GM13976 (cell line): ENCODE data around the gene RIPOR2.
"Not testable (repeated sequence)": the region's sequence is repeated elsewhere in the genome, so short reads cannot be mapped to it uniquely, and the experiment has no call there.

Source experiments
- DNase-seq: peaks from one replicate; pipeline ENCODE4 v3.0.0; 2012; ENCODE audit warnings: low spot score
- in situ Hi-C: fragments of 300-500 bp; cut with MboI; formaldehyde crosslinking; loops from one replicate; pipeline ENCODE4 v1.12.0; 2022; ENCODE audit warnings: low sequenced_read_pairs, mixed read lengths, inconsistent platforms; ENCODE audit not compliant: unreplicated experiment
- TF ChIP-seq, protein P1 (sequence below): IDR thresholded peaks from 2 replicates; pipeline ENCODE4 v1.5.1; 2012; ENCODE audit warnings: borderline replicate concordance, mild to moderate bottlenecking; ENCODE audit not compliant: insufficient read depth; ENCODE audit errors: extremely low read depth, missing control alignments, control extremely low read depth

The RIPOR2 gene

DNA sequence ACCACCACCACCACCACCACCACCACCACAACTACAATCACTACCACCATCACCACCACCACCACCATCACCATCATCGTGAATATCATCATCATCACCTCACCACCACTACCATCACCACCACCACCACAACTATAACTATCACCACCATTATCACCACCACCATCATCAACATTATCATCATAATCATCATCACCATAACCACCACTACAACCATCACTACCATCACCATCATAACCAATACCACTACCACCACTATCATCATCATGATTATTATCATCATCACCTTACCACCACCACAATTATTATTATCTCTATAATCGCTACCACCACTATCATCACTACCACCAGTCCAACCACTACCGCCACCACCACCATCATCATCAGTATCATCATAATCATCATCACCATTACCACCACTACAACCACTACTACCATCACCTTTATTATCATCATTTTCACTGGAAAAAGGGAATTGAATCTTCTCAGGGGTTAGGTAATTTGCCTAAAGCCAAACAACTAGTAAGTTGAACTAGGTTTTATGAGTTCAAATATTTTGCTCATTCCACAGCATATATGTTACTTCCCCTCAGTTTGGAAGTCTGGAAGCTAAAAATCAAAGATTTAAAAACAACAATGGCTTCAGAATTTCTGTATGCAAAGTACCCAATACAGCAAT, 8.3 kb downstream of the RIPOR2 start:
- in situ Hi-C loops, result no loop called here
- DNase-seq, result no peak
- TF ChIP-seq, protein P1, sequence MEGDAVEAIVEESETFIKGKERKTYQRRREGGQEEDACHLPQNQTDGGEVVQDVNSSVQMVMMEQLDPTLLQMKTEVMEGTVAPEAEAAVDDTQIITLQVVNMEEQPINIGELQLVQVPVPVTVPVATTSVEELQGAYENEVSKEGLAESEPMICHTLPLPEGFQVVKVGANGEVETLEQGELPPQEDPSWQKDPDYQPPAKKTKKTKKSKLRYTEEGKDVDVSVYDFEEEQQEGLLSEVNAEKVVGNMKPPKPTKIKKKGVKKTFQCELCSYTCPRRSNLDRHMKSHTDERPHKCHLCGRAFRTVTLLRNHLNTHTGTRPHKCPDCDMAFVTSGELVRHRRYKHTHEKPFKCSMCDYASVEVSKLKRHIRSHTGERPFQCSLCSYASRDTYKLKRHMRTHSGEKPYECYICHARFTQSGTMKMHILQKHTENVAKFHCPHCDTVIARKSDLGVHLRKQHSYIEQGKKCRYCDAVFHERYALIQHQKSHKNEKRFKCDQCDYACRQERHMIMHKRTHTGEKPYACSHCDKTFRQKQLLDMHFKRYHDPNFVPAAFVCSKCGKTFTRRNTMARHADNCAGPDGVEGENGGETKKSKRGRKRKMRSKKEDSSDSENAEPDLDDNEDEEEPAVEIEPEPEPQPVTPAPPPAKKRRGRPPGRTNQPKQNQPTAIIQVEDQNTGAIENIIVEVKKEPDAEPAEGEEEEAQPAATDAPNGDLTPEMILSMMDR, result no peak

DNA sequence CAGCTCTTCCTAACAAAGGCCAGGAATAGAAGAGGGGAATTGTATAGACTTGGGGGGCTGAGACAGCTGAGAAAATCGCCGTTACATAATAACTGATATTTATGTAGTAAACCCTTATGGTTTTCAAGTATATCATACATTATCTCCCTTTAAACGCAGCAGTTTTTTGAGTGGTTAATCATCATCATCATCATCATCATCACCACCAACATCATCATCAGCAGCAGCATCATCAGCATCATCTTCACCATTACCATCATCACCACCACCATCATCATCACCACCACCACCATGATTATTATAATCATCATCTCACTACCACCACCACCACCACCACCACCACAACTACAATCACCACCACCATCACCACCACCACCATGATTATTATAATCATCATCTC, 9.1 kb downstream of the RIPOR2 start:
- in situ Hi-C loops, DNase-seq: not testable (repeated sequence)

DNA sequence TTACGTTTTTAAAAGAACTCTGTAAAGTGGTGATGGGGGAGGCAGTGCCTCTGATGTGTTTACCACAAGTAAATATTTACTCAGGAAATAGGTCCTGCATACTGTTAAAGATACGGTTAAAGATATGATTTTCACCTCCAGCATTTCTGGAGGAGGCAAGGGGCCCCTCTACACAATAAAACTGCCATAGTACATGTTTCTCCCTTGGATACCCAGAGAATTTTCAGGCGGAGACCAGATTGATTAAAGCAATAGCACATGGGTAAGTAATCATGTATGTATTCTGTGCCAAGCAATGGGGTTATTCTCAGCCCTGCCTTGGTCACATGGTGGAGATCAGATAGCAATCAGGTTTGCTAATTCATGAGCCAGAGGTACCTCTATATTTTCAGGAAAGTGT, 9.6 kb downstream of the RIPOR2 start:
- TF ChIP-seq, protein P1, result no peak
- DNase-seq, result no peak
- in situ Hi-C loops, result no loop called here

DNA sequence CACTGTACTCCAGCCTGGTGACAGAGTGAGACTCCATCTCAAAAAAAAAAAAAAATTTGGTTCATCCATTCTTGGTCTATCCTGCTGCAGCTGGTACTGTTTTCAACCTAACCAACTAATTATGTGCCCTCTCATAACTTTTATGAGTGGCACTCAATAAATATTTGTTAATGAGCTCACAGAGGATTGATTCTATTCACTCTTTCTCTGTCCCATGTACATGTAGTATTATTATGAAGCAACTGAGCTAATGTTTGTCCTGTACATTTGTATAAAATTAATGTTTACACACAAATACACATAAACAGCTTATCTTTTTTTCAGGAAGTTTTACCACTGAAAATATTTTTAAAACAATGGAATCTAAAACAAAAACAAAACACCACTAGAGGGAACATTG, 10.1 kb downstream of the RIPOR2 start:
- TF ChIP-seq, protein P1, result no peak
- in situ Hi-C loops, result no loop called here
- DNase-seq, result no peak

DNA sequence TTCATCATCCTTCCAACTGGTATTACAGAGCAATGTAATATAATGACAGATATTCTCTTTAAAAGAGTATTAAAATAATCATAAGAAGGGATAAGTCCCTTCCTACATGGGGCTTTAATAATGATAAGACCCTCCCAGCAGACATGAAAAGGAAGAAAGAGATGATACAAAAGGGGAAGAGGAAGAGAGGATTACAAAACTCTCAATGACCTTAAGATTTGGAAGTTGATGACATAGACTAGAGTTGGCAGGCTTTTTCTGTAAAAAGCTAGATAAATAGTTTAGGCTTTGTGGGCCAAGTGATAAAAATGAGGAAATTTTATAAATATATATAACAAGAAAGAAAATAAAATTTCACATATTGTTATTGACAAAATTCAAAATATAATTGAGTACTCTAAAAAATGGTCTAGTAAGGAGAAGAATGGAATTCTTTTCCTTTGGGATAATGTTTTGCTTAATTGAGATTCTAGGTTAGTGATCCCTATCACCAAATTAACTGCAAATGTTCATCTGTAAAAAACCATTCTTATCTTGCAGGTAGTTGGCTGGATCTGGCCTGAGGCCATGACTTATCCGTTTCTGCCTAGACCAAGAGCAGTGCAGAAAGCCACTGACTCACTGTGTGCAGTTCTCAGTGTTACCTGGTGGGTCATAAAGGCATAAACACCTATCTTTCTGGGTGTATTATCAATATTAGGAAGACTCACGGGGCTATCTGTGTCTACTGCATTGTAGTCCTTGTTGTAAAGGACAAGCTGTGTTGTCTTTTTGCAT, 11.0 kb downstream of the RIPOR2 start:
- DNase-seq, result no peak
- TF ChIP-seq, protein P1, result no peak
- in situ Hi-C loops, result no loop called here

DNA sequence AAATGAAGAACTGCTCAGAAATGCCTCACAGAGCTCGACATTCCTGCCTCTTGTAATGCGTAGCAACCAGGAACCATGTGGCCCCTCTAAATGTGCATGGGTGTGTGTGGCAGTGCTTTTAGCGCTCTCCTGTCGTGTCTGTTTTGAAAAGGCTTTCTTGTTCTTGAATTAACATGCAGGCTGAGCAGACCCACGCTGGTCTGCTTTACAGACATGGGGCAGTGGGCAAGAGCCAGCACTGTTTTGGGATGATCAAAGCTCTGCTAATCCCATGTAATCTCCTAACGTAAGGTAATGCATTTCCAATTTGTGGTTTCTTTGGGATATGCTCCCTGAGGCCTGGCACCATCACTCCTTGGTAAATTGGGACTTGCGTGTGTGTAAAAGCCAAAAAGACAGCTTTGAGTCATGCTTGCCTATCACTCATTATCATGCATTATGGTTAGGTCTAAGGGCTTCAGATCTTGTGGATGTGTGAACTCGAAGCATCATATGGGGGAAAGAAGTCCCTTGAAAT, 11.8 kb downstream of the RIPOR2 start:
- TF ChIP-seq, protein P1, result no peak
- in situ Hi-C loops, result no loop called here
- DNase-seq, result no peak

DNA sequence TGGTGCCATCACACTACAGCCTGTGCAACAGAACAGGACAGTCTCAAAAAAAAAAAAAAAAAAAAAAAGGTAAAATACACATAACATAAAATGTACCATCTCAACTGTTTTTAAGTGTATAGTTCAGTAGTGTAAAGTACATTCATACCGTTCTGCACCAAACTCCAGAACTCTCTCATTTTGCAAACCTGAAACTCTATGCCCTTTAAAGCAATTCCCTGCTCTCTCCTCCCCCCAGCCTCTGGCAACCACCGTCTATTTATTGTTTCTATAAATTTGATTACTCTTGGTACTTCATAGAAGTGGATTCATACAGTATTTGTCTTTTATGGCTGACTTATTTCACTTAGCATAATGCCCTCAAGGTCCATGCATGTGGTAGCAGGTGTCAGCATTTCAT, 12.9 kb downstream of the RIPOR2 start:
- TF ChIP-seq, protein P1, result no peak
- in situ Hi-C loops, result no loop called here
- no peak for DNase-seq
